Right atrium auricular region (tissue), 2 donors: Measurements from ENCODE around the gene COL19A1. TPM values are rescaled to one million over a fixed set of nuclear protein-coding genes. Genes with fewer than 3 reads are reported as not detected.

Experiments
- DNase-seq: peaks from one replicate; pipeline ENCODE4 v3.0.0-alpha.2; 2019; ENCODE audit warnings: low spot score
- H3K27ac ChIP-seq, 2 donors: fragments of 200-600 bp; sonication (generic); 1 replicate in 1 of 2; 2 replicates in 1 of 2; pipeline ENCODE4 v1.5.1; 2016 to 2019
- H3K27me3 ChIP-seq, 2 donors: fragments of 200-600 bp; sonication (generic); one replicate each; pipeline versions ENCODE4 v1.5.1 to v1.6.0; 2017 to 2019
- H3K36me3 ChIP-seq: fragments of 200-600 bp; sonication (generic); one replicate; pipeline ENCODE4 v1.5.1; 2016
- H3K4me1 ChIP-seq, 2 donors: fragments of 200-600 bp; sonication (generic); one replicate each; pipeline versions ENCODE4 v1.5.1 to v1.6.0; 2017 to 2019
- H3K4me3 ChIP-seq, 2 donors: fragments of 200-600 bp; sonication (generic); 1 replicate in 1 of 2; 2 replicates in 1 of 2; pipeline ENCODE4 v1.5.1; 2017 to 2019; ENCODE audit warnings: mild to moderate bottlenecking in 1 of 2, moderate library complexity in 1 of 2
- H3K9me3 ChIP-seq, 2 donors: fragments of 200-600 bp; sonication (generic); one replicate each; pipeline ENCODE4 v1.5.1; 2019
- CTCF ChIP-seq, 2 donors: fragments of 200-600 bp; sonication (generic); IDR thresholded peaks; one replicate each; pipeline ENCODE4 v1.5.1; 2019; ENCODE audit warnings: antibody characterized with exemption in 2 of 2
- total RNA-seq, 2 donors: library from RNA; depleted of rRNA; stranded (reverse); fragments of >200 nt; gene quantifications; one replicate each; pipeline ENCODE4 v1.1.0, GENCODE V29; 2016

The COL19A1 gene
- total RNA-seq, 2 donors from 2014 or later, result 2.7 to 3.9 TPM

GRCh38 chr6:70208235-70208790, 342.0 kb downstream of the COL19A1 start:
- Histone ChIP-seq H3K4me1 (no peaks in the 10 kb centered on the region), H3K27me3 (no peaks in the 10 kb centered on the region), H3K4me3 (no peak overlapping the region), H3K9me3 (no peaks in the 10 kb centered on the region), H3K27ac (no peak overlapping the region), H3K36me3 (no peaks in the 10 kb centered on the region)
- no peak for TF ChIP-seq CTCF (IDR thresholded peaks at IDR 0.05)
- no peak for DNase-seq

- no peak for DNase-seq
- Histone ChIP-seq H3K4me1 (no peaks in the 10 kb centered on the region), H3K27me3 (no peaks in the 10 kb centered on the region), H3K36me3 (no peaks in the 10 kb centered on the region), H3K4me3 (no peak overlapping the region), H3K27ac (no peak overlapping the region), H3K9me3 (no peaks in the 10 kb centered on the region)
- TF ChIP-seq CTCF (IDR thresholded peaks at IDR 0.05), result peak in 1 of 2 donors; percentile 35
Observed at GRCh38 chr6:70210462-70210861, 344.1 kb downstream of the COL19A1 start.

- Histone ChIP-seq H3K27ac (no peak overlapping the region), H3K4me3 (no peak overlapping the region), H3K4me1 (no peaks in the 10 kb centered on the region), H3K27me3 (no peaks in the 10 kb centered on the region), H3K36me3 (no peaks in the 10 kb centered on the region), H3K9me3 (no peaks in the 10 kb centered on the region)
- no peak for DNase-seq
- TF ChIP-seq CTCF (IDR thresholded peaks at IDR 0.05), result no peak
Observed at GRCh38 chr6:70215460-70216108, 349.2 kb downstream of the COL19A1 start.

- Histone ChIP-seq H3K4me3 (no peak overlapping the region), H3K36me3 (no peaks in the 10 kb centered on the region), H3K9me3 (no peaks in the 10 kb centered on the region), H3K27ac (no peak overlapping the region), H3K27me3 (no peaks in the 10 kb centered on the region), H3K4me1 (peaks cover 0 to 4% of the 10 kb centered on the region in 2 donors)
- no peak for DNase-seq
- no peak for TF ChIP-seq CTCF (IDR thresholded peaks at IDR 0.05)
Observed at GRCh38 chr6:70216767-70217166, 350.4 kb downstream of the COL19A1 start.

GRCh38 chr6:70219943-70220613, 353.7 kb downstream of the COL19A1 start:
- Histone ChIP-seq H3K27ac (no peak overlapping the region), H3K4me1 (peaks cover 0 to 4% of the 10 kb centered on the region in 2 donors), H3K27me3 (no peaks in the 10 kb centered on the region), H3K9me3 (no peaks in the 10 kb centered on the region), H3K36me3 (no peaks in the 10 kb centered on the region), H3K4me3 (no peak overlapping the region)
- TF ChIP-seq CTCF (IDR thresholded peaks at IDR 0.05), result no peak
- DNase-seq, result no peak
